ENCODE measurements around the gene METTL1. TPM values are rescaled to one million over a fixed set of nuclear protein-coding genes. Genes with fewer than 3 reads are reported as not detected.

METTL1 gene
- total RNA-seq, 6 donors from 2014 or later: 1.3 to 30.2 (median 16.9) TPM

- H3K27ac ChIP-seq: peak overlapping the region in 1 of 4 donors; percentile 81
Observed at GRCh38 chr12:57780284-57780897, 8.5 kb upstream of the METTL1 start.

GRCh38 chr12:57779736-57780135 is 7.8 kb upstream of the METTL1 start:
- no peak for TF ChIP-seq POLR2AphosphoS5 (IDR thresholded peaks at IDR 0.05)
- ATAC-seq (ENCODE audit: low FRiP score in 2 of 2): no peak
- WGBS, 2 donors: 57 to 61% methylated on average over 1 of the region's 1 CpG

More at GRCh38 chr12:57780284-57780897, 8.5 kb upstream of the METTL1 start:
- DNase-seq (no peak), ATAC-seq (ENCODE audit: low FRiP score in 2 of 2) (no peak)
- H3K4me1 ChIP-seq: peaks cover 20 to 36% (median 28%) of the 10 kb centered on the region in 4 donors
- peaks cover 0 to 20% (median 5%) of the 10 kb centered on the region in 4 donors for H3K36me3 ChIP-seq
- H3K27me3 ChIP-seq: no peaks in the 10 kb centered on the region
- no peak overlapping the region for H3K4me3 ChIP-seq
- H3K9me3 ChIP-seq: no peaks in the 10 kb centered on the region
- no peak for TF ChIP-seq POLR2AphosphoS5 (IDR thresholded peaks at IDR 0.05)
- TF ChIP-seq EP300 (IDR thresholded peaks at IDR 0.05): no peak
- WGBS, 2 donors: 78 to 98% methylated on average over 1 to 4 of the region's 4 CpGs

GRCh38 chr12:57777911-57778310 is 6.0 kb upstream of the METTL1 start:
- H3K4me3 ChIP-seq: no peak overlapping the region
- H3K27me3 ChIP-seq: no peaks in the 10 kb centered on the region
- H3K27ac ChIP-seq: no peak overlapping the region
- H3K36me3 ChIP-seq: peaks cover 0 to 15% (median 3%) of the 10 kb centered on the region in 4 donors
- no peak for DNase-seq
- no peak for ATAC-seq (ENCODE audit: low FRiP score in 2 of 2)
- TF ChIP-seq EP300 (IDR thresholded peaks at IDR 0.05) (no peak), CTCF (IDR thresholded peaks at IDR 0.05) (no peak), POLR2AphosphoS5 (IDR thresholded peaks at IDR 0.05) (no peak), POLR2A (IDR thresholded peaks at IDR 0.05) (no peak)
- WGBS, 2 donors: 89 to 94% methylated on average over 7 of the region's 7 CpGs
- peaks cover 15 to 32% (median 25%) of the 10 kb centered on the region in 4 donors for H3K4me1 ChIP-seq
- H3K9me3 ChIP-seq: no peaks in the 10 kb centered on the region

More at GRCh38 chr12:57779736-57780135, 7.8 kb upstream of the METTL1 start:
- DNase-seq: no peak
- Histone ChIP-seq H3K4me1 (peaks cover 20 to 36% (median 28%) of the 10 kb centered on the region in 4 donors), H3K9me3 (no peaks in the 10 kb centered on the region), H3K4me3 (no peak overlapping the region), H3K27me3 (no peaks in the 10 kb centered on the region), H3K27ac (no peak overlapping the region), H3K36me3 (peaks cover 0 to 20% (median 3%) of the 10 kb centered on the region in 4 donors)

- DNase-seq (no peak), ATAC-seq (ENCODE audit: low FRiP score in 2 of 2) (no peak)
- peaks cover 15 to 34% (median 25%) of the 10 kb centered on the region in 4 donors for H3K4me1 ChIP-seq
- 90 to 96% methylated on average over 7 of the region's 7 CpGs for WGBS, 2 donors
- peaks cover 0 to 15% (median 3%) of the 10 kb centered on the region in 4 donors for H3K36me3 ChIP-seq
- TF ChIP-seq POLR2A (IDR thresholded peaks at IDR 0.05): no peak
- no peak for TF ChIP-seq EP300 (IDR thresholded peaks at IDR 0.05)
- no peak for TF ChIP-seq CTCF (IDR thresholded peaks at IDR 0.05)
- no peak for TF ChIP-seq POLR2AphosphoS5 (IDR thresholded peaks at IDR 0.05)
- no peaks in the 10 kb centered on the region for H3K27me3 ChIP-seq
- H3K4me3 ChIP-seq: no peak overlapping the region
- H3K27ac ChIP-seq: no peak overlapping the region
- H3K9me3 ChIP-seq: no peaks in the 10 kb centered on the region
Observed at GRCh38 chr12:57777367-57777766, 5.5 kb upstream of the METTL1 start.

- WGBS, 2 donors: 91 to 93% methylated on average over 2 of the region's 2 CpGs
- no peak overlapping the region for H3K27ac ChIP-seq
- H3K4me3 ChIP-seq: no peak overlapping the region
- H3K36me3 ChIP-seq: peaks cover 0 to 15% (median 3%) of the 10 kb centered on the region in 4 donors
- H3K9me3 ChIP-seq: no peaks in the 10 kb centered on the region
- ATAC-seq (ENCODE audit: low FRiP score in 2 of 2) (no peak), DNase-seq (no peak)
- H3K4me1 ChIP-seq: peaks cover 14 to 29% (median 19%) of the 10 kb centered on the region in 4 donors
- no peaks in the 10 kb centered on the region for H3K27me3 ChIP-seq
- TF ChIP-seq POLR2AphosphoS5 (IDR thresholded peaks at IDR 0.05): no peak
- TF ChIP-seq EP300 (IDR thresholded peaks at IDR 0.05): no peak
- TF ChIP-seq CTCF (IDR thresholded peaks at IDR 0.05): no peak
- TF ChIP-seq POLR2A (IDR thresholded peaks at IDR 0.05): no peak
Observed at GRCh38 chr12:57776247-57776587, 4.3 kb upstream of the METTL1 start.
